Measurements from ENCODE around the gene CYP46A1.
"Not testable (repeated sequence)": the region's sequence is repeated elsewhere in the genome, so short reads cannot be mapped to it uniquely, and the experiment has no call there.

Gene CYP46A1

GRCh38 chr14:99760817-99761216, 76.7 kb downstream of the CYP46A1 start:
- no peak for DNase-seq

GRCh38 chr14:99762911-99763310, 78.8 kb downstream of the CYP46A1 start:
- not testable (repeated sequence) for DNase-seq

- no peak for DNase-seq
These were observed 79.6 kb downstream of the CYP46A1 start for GRCh38 chr14:99763527-99764221.

- no peak for DNase-seq
These were observed 80.2 kb downstream of the CYP46A1 start for GRCh38 chr14:99764222-99764706.

GRCh38 chr14:99768381-99768780, 84.3 kb downstream of the CYP46A1 start:
- DNase-seq = no peak

DNA sequence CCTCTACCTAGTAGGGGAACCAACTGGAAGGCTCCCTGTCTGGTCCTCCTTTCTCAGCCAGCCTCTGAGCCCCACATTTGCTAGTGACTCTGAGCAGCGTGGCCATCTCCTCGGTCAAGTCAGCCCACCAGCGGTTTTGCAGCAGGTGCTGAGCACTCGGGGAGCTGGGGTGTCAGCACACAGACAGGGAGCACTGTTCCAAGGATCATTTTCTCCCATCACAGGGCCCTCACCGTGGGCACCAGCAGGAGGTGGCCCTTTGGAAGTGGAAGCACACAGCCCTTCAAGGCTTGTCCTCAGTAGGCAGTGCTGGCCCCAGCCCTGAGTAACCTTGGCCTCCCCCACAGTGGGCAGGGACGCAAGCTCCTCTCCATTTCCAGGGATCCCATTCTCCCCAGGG, 85.0 kb downstream of the CYP46A1 start:
- DNase-seq = no peak

DNA sequence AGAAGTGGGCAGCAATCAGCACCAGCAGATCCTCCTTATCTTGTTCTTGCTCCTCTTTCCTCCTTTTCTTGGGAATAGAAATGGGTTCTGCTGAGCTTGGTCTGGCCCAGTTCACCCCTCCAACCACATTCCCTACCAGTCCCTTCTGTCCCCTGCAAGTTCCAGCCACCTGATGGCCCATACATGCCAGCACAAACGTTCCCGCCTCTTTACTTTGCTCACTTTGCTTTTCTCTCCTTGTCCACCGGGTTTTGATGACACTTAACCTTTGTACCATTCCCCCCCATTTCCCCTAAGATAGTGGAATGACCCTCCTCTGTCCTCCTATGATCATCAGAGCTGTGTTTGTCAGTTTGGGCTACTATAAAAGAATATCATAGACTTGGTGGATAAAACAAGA, 85.7 kb downstream of the CYP46A1 start:
- no peak for DNase-seq

GRCh38 chr14:99772371-99773283, 88.5 kb downstream of the CYP46A1 start:
- no peak for DNase-seq

DNA sequence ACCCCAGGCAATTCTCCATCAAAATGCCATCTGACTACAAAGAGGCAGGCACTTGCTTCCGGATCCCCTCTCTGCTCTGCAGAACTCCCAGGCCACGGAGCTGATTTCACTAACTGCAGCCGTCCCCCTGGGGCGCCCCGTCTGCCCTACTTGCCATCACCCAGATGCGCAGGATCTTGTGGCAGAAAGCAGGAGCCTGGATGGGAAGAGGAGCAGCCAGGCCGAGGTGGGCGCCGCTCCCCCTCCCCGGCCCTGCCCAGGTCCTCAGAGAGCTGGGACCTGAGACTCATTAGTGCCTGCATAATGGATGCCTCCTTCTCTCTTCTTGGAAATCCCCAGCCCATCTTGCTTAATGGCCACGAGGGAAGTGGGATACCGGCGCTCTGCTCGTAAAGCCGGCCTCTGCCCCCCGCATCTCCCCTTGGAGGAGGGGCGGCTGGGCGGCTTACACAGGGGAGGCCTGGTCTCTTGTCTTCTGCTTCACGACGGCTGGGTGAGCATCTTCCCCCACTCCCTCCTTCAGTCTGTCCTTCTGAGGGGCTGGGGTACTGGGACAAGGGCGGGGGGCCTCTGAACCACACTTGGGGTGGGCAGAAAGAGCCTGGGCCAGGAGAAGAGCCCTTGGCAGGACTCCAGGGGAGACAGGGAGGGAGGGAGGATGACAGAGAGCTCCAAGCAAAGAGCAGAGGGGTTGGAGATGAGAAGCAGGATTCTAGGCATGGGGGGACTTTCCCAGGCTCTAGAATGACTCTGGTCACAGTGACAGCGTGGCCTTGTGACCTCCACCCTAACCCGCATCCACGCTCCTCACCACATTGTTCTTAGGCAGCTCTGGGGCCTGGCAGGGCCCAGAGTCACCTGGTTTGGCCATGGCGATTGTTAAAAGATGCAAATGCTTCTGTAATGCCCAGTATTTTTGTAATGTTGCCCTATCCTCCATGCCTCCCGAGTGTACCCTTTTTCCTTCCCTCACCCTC, 89.7 kb downstream of the CYP46A1 start:
- no peak for DNase-seq

DNA sequence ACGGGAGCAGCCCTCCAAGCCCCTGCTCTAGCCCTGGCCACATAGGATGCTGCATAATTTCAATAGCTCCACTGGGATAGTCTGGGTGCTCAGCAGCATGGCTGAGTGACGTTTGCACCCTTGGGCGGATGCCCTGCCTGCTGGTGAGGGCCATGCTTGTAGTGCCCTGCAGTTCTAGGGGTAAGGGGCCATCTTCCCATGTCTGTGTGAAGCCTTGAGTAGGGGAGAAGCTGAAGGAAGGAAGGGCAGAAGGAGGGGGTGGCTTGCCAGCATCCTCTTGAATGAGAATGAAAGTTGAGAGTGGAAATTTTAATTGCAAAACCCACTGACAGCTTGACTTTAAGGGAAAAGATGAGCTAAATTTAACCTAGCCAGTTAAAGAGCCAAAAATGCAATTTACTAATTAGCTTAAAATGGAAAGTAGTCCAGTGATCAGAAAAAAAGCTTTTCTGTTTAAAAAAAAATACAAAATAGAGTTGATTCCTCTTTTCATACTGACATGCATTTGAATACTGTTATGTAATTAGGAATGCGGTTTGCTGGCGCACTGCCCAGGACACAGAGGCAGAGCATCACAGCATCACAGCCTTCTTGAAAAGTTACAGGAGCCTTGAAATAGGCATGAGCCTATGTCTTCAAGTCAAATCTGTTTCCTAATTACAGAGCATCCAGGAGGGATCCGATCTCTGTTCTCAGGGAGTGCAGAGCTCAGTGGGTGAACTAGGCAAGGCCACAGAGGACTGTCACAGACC, 90.6 kb downstream of the CYP46A1 start:
- DNase-seq = no peak

DNA sequence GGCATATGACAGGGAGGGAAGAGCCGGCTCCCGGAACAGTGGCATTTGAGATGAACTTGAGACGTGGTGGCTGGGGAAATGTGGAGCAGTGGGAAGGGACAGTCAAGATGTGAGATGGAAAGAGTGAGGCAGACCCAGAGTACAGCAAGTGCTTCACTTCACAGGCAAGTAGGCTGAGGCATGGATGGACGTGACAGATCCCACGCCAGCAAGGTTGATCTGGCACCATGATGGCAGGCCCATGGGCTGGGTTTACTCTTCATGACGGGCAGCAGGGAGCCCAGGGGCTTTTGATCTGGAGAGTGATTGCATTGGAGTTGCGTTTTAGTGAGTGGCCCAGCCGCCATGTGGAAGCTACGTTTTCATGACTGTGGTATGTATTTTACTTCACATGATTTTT, 91.3 kb downstream of the CYP46A1 start:
- DNase-seq = no peak

Measured in NCI-H146 (cell line).